ENCODE measurements around the gene NAALADL2.

Gene NAALADL2

GRCh38 chr3:175392653-175393052 lies 533.5 kb downstream of the NAALADL2 start:
- H3K4me2 ChIP-seq (ENCODE audit: insufficient read depth, low read length) = no peak overlapping the region
- H3K79me2 ChIP-seq (ENCODE audit: insufficient read depth, low read length) = no peaks in the 10 kb centered on the region
- no peak overlapping the region for H3K27ac ChIP-seq (ENCODE audit: low read length)
- no peak overlapping the region for H3K4me3 ChIP-seq (ENCODE audit: low read depth in 1 of 2, low read length in 2 of 2)
- no peak overlapping the region for H3K9ac ChIP-seq (ENCODE audit: low read depth, low read length)
- no peaks in the 10 kb centered on the region for H3K9me3 ChIP-seq (ENCODE audit: insufficient read depth, low read length, severe bottlenecking)
- TF ChIP-seq CTCF (IDR thresholded peaks at IDR 0.05; ENCODE audit: borderline replicate concordance, extremely low read depth, low read length, poor library complexity, severe bottlenecking) (no peak), EZH2 (IDR thresholded peaks at IDR 0.05; ENCODE audit: borderline replicate concordance, low read depth, low read length, severe bottlenecking) (no peak)
- no peaks in the 10 kb centered on the region for H4K20me1 ChIP-seq (ENCODE audit: insufficient read depth, low read length)
- no peak overlapping the region for H2AFZ ChIP-seq (ENCODE audit: low read depth, low read length)
- no peaks in the 10 kb centered on the region for H3K27me3 ChIP-seq (ENCODE audit: insufficient read depth, low read length, poor library complexity)
- no peak for DNase-seq
- no peak for ATAC-seq (ENCODE audit: insufficient read depth, low read depth)
- H3K4me1 ChIP-seq (ENCODE audit: insufficient read depth, low read length) = no peaks in the 10 kb centered on the region
- no peaks in the 10 kb centered on the region for H3K36me3 ChIP-seq (ENCODE audit: insufficient read depth, low read length)

GRCh38 chr3:175397372-175397771 lies 538.2 kb downstream of the NAALADL2 start:
- H3K9ac ChIP-seq (ENCODE audit: low read depth, low read length) = no peak overlapping the region

GRCh38 chr3:175398676-175399075 lies 539.5 kb downstream of the NAALADL2 start:
- no peak overlapping the region for H2AFZ ChIP-seq (ENCODE audit: low read depth, low read length)
- H3K4me3 ChIP-seq (ENCODE audit: low read depth in 1 of 2, low read length in 2 of 2) = no peak overlapping the region
- DNase-seq (no peak), ATAC-seq (ENCODE audit: insufficient read depth, low read depth) (no peak)
- H3K4me1 ChIP-seq (ENCODE audit: insufficient read depth, low read length) = no peaks in the 10 kb centered on the region
- no peak overlapping the region for H3K4me2 ChIP-seq (ENCODE audit: insufficient read depth, low read length)
- no peak overlapping the region for H3K9ac ChIP-seq (ENCODE audit: low read depth, low read length)
- no peaks in the 10 kb centered on the region for H3K27me3 ChIP-seq (ENCODE audit: insufficient read depth, low read length, poor library complexity)
- H3K79me2 ChIP-seq (ENCODE audit: insufficient read depth, low read length) = no peaks in the 10 kb centered on the region
- TF ChIP-seq CTCF (IDR thresholded peaks at IDR 0.05; ENCODE audit: borderline replicate concordance, extremely low read depth, low read length, poor library complexity, severe bottlenecking) (no peak), EZH2 (IDR thresholded peaks at IDR 0.05; ENCODE audit: borderline replicate concordance, low read depth, low read length, severe bottlenecking) (no peak)
- H3K9me3 ChIP-seq (ENCODE audit: insufficient read depth, low read length, severe bottlenecking) = no peaks in the 10 kb centered on the region
- H4K20me1 ChIP-seq (ENCODE audit: insufficient read depth, low read length) = no peaks in the 10 kb centered on the region
- H3K27ac ChIP-seq (ENCODE audit: low read length) = no peak overlapping the region
- no peaks in the 10 kb centered on the region for H3K36me3 ChIP-seq (ENCODE audit: insufficient read depth, low read length)

More at GRCh38 chr3:175397372-175397771, 538.2 kb downstream of the NAALADL2 start:
- ATAC-seq (ENCODE audit: insufficient read depth, low read depth) (no peak), DNase-seq (no peak)
- no peaks in the 10 kb centered on the region for H3K9me3 ChIP-seq (ENCODE audit: insufficient read depth, low read length, severe bottlenecking)
- no peak overlapping the region for H3K27ac ChIP-seq (ENCODE audit: low read length)
- no peak for TF ChIP-seq CTCF (IDR thresholded peaks at IDR 0.05; ENCODE audit: borderline replicate concordance, extremely low read depth, low read length, poor library complexity, severe bottlenecking)
- no peak for TF ChIP-seq EZH2 (IDR thresholded peaks at IDR 0.05; ENCODE audit: borderline replicate concordance, low read depth, low read length, severe bottlenecking)
- H3K36me3 ChIP-seq (ENCODE audit: insufficient read depth, low read length) = no peaks in the 10 kb centered on the region
- no peaks in the 10 kb centered on the region for H4K20me1 ChIP-seq (ENCODE audit: insufficient read depth, low read length)
- no peak overlapping the region for H3K4me3 ChIP-seq (ENCODE audit: low read depth in 1 of 2, low read length in 2 of 2)
- no peak overlapping the region for H3K4me2 ChIP-seq (ENCODE audit: insufficient read depth, low read length)
- H2AFZ ChIP-seq (ENCODE audit: low read depth, low read length) = no peak overlapping the region
- H3K27me3 ChIP-seq (ENCODE audit: insufficient read depth, low read length, poor library complexity) = no peaks in the 10 kb centered on the region
- H3K4me1 ChIP-seq (ENCODE audit: insufficient read depth, low read length) = no peaks in the 10 kb centered on the region
- no peaks in the 10 kb centered on the region for H3K79me2 ChIP-seq (ENCODE audit: insufficient read depth, low read length)

Data from DND-41 (cell line).